GM12892 (cell line): Measurements from ENCODE around the gene RPS19BP1.

ENCODE experiments used
- POLR2A ChIP-seq: IDR thresholded peaks from 2 replicates; pipeline ENCODE4 v1.6.1; 2011; ENCODE audit warnings: low read depth, low read length, control low read depth
- POLR2AphosphoS5 ChIP-seq: IDR thresholded peaks from 2 replicates; pipeline ENCODE4 v1.6.1; 2011; ENCODE audit warnings: low read depth, low read length, control low read depth

DNA sequence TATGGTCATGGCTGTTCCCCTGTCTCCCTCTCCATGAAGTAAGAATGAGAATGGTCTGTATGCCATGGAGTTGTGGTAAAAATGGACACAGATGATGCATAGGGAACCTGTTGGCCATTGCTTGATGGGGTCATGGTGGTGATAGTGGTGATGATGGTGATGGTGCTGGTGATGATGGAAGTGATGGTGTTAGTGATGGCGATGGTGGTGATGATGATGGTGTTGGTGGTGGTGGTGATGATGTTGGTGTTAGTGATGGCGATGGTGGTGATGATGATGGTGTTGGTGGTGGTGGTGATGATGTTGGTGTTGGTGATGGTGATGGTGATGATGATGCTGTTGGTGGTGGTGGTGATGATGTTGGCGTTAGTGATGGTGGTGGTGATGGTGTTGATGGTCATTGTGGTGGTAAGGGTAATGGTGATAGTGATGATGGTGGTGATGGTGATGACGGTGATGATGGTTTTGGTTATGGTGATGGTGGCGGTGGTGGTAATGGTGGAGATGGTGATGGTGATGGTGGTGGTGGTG is 32.9 kb upstream of the RPS19BP1 start:
- no peak for TF ChIP-seq POLR2AphosphoS5
- TF ChIP-seq POLR2A, result no peak
